ENCODE measurements around the gene AMH. TPM values are rescaled to one million over a fixed set of nuclear protein-coding genes. Genes with fewer than 3 reads are reported as not detected.
"Not testable (repeated sequence)": the region's sequence is repeated elsewhere in the genome, so short reads cannot be mapped to it uniquely, and the experiment has no call there.

Gene AMH
- total RNA-seq, 6 experiments from 2014 or later = 0.24 to 1.2 (median 0.59) TPM

DNA sequence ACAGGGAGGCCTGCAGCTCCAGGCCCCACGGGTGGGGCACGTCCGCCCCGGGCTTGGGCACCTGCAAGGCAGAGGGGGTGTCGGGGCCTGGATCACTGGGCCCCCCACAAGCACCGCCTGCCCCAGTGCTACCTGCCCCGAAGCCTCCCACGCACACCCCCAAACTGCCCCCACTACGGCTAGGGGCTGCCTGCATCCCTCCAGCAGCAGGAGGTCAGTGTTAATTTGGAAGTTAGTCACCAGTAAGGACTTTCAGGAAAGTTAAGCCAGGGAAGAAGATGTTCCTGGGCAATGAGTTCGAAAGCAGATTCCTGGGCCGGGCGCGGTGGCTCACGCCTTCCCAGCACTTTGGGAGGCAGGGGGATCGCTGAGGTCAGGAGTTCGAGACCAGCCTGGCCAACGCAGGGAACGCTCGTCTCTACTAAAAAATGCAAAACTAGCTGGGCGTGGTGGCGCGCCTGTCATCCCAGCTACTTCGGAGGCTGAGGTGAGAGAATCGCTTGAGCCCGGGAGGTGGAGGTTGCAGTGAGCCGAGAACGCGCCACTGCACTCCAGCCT, 27.4 kb downstream of the AMH start:
- H3K9me3 ChIP-seq = no peaks in the 10 kb centered on the region
- H3K4me1 ChIP-seq = peaks cover 0 to 28% (median 7%) of the 10 kb centered on the region in 4 donors
- ATAC-seq (no peak), DNase-seq (no peak)
- 94% methylated on average over 19 of the region's 28 CpGs for WGBS (ENCODE audit: insufficient coverage, low coverage, low lambda C conversion rate, missing lambda C conversion rate)
- H3K27me3 ChIP-seq = no peaks in the 10 kb centered on the region
- no peak overlapping the region for H3K4me3 ChIP-seq
- intact Hi-C loops (cut with DNase I) = no loop called here
- peaks cover 0 to 18% (median 5%) of the 10 kb centered on the region in 4 donors for H3K36me3 ChIP-seq
- TF ChIP-seq, protein P1, sequence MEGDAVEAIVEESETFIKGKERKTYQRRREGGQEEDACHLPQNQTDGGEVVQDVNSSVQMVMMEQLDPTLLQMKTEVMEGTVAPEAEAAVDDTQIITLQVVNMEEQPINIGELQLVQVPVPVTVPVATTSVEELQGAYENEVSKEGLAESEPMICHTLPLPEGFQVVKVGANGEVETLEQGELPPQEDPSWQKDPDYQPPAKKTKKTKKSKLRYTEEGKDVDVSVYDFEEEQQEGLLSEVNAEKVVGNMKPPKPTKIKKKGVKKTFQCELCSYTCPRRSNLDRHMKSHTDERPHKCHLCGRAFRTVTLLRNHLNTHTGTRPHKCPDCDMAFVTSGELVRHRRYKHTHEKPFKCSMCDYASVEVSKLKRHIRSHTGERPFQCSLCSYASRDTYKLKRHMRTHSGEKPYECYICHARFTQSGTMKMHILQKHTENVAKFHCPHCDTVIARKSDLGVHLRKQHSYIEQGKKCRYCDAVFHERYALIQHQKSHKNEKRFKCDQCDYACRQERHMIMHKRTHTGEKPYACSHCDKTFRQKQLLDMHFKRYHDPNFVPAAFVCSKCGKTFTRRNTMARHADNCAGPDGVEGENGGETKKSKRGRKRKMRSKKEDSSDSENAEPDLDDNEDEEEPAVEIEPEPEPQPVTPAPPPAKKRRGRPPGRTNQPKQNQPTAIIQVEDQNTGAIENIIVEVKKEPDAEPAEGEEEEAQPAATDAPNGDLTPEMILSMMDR (IDR thresholded peaks at IDR 0.05) = no peak
- TF ChIP-seq POLR2A (IDR thresholded peaks at IDR 0.05) = no peak
- no peak overlapping the region for H3K27ac ChIP-seq

- no peak overlapping the region for H3K27ac ChIP-seq
Observed at GRCh38 chr19:2277138-2277537, 28.0 kb downstream of the AMH start.

DNA sequence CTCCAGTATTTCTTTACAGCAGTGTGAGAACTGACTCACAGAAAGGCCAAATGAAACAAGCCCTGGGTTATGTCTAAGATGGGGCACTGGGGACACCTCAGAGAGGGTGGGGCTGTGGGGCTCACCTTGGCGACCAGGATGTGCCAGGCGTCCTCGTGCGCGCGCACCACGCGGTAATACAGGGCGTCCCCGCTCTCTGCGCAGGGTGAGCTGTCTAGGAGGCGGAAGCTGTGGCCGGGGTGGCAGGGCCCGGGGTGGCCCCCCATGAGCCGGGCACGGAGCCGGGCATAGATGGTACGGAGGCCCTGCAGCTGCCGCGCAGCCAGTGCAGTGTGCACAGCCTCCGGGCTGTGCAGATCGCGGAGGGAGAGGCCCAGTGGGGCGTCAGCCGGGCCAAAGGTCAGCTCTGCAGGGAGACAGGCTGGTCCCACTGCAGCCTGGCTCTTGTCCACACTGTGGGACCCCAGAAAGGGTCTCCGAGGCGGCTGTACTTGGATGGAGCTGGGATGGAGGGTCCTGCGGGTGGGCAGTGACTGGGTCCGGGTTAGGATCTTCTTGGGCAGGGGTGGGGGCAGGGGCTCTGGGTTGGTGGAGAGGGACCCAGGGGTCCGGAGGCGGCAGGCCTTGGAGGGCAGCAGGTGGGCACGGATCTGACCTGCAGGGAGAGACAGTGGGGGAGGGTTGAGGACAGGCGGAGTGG, 29.5 kb downstream of the AMH start:
- intact Hi-C loops (cut with DNase I) = no loop called here
- H3K4me1 ChIP-seq = peaks cover 0 to 7% (median under 1%) of the 10 kb centered on the region in 4 donors
- ATAC-seq (no peak), DNase-seq (no peak)
- no peaks in the 10 kb centered on the region for H3K27me3 ChIP-seq
- WGBS (ENCODE audit: insufficient coverage, low coverage, low lambda C conversion rate, missing lambda C conversion rate) = 66% methylated on average over 16 of the region's 33 CpGs
- no peaks in the 10 kb centered on the region for H3K9me3 ChIP-seq
- H3K4me3 ChIP-seq = no peak overlapping the region
- no peak overlapping the region for H3K27ac ChIP-seq
- TF ChIP-seq, protein P1 (IDR thresholded peaks at IDR 0.05) = no peak
- no peak for TF ChIP-seq POLR2A (IDR thresholded peaks at IDR 0.05)
- no peaks in the 10 kb centered on the region for H3K36me3 ChIP-seq

More at GRCh38 chr19:2277138-2277537, 28.0 kb downstream of the AMH start:
- ATAC-seq (no peak), DNase-seq (no peak)
- H3K4me1 ChIP-seq = peaks cover 0 to 22% (median 4%) of the 10 kb centered on the region in 4 donors
- H3K4me3 ChIP-seq = no peak overlapping the region
- no peaks in the 10 kb centered on the region for H3K9me3 ChIP-seq
- WGBS (ENCODE audit: insufficient coverage, low coverage, low lambda C conversion rate, missing lambda C conversion rate) = 80% methylated on average over 2 of the region's 9 CpGs
- intact Hi-C loops (cut with DNase I) = no loop called here
- TF ChIP-seq, protein P1 (IDR thresholded peaks at IDR 0.05) = no peak
- no peak for TF ChIP-seq POLR2A (IDR thresholded peaks at IDR 0.05)
- peaks cover 0 to 15% (median 5%) of the 10 kb centered on the region in 4 donors for H3K36me3 ChIP-seq
- H3K27me3 ChIP-seq = no peaks in the 10 kb centered on the region

DNA sequence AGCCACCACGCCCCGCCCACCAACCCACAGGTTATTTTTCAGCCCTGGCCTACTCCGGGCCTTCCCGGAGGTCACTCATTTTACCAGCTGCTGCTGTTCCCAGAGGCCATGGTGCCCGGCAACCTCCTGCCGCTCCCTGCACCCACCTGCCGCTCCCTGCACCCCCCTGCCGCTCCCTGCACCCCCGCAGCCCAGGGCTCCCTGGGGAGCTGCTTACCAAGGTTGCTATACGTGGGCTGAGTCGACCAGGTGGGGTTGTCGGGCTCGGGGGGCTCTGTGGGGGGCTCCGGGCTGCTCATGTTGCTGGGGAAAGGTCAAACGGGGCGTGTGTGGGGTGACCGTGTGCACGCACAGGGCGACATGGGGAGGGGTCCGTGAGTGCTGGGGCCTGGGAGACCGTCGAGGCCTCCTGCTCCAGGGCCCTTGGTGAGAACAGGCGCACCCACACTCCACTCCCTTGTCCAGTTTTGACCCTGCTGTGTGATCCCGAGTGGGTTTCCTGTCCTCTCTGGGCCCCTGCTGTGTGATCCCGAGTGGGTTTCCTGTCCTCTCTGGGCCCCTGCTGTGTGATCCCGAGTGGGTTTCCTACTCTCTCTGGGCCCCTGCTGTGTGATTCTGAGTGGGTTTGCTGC, 31.6 kb downstream of the AMH start:
- 83% methylated on average over 6 of the region's 26 CpGs for WGBS (ENCODE audit: insufficient coverage, low coverage, low lambda C conversion rate, missing lambda C conversion rate)
- Histone ChIP-seq H3K4me3 (no peak overlapping the region), H3K27ac (no peak overlapping the region), H3K4me1 (no peaks in the 10 kb centered on the region), H3K36me3 (no peaks in the 10 kb centered on the region), H3K9me3 (no peaks in the 10 kb centered on the region), H3K27me3 (no peaks in the 10 kb centered on the region)
- ATAC-seq (no peak), DNase-seq (no peak)
- TF ChIP-seq, protein P1 (IDR thresholded peaks at IDR 0.05) = no peak
- no peak for TF ChIP-seq POLR2A (IDR thresholded peaks at IDR 0.05)
- intact Hi-C loops (cut with DNase I) = no loop called here

DNA sequence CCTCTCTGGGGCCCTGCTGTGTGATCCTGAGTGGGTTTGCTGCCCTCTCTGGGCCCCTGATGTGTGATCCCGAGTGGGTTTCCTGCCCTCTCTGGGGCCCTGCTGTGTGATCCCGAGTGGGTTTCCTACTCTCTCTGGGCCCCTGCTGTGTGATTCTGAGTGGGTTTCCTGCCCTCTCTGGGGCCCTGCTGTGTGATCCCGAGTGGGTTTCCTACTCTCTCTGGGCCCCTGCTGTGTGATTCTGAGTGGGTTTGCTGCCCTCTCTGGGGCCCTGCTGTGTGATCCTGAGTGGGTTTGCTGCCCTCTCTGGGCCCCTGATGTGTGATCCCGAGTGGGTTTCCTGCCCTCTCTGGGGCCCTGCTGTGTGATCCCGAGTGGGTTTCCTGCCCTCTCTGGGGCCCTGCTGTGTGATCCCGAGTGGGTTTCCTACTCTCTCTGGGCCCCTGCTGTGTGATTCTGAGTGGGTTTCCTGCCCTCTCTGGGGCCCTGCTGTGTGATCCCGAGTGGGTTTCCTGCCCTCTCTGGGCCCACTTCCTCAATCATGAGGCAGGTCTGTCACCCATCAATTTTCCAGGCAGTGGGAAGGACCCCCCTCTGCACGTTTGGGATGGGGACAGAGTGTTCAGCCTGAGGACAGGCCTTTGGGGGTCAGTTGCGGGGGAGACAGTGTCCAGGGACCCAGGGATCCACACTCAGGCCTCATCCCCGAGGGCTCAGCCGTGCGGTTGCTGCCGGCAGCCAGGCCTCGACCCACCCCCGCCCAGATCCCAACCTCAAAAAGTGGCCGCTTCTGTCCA, 32.3 kb downstream of the AMH start:
- ATAC-seq = peak in 1 of 4 donors; percentile 9
- peak overlapping the region; percentile 40 to 63 (median 47) for H3K27ac ChIP-seq

More for the DNA sequence above, 32.3 kb downstream of the AMH start:
- H3K9me3 ChIP-seq; intact Hi-C loops (cut with DNase I); H3K36me3 ChIP-seq; H3K27me3 ChIP-seq; H3K4me1 ChIP-seq: not testable (repeated sequence)
- DNase-seq = peak in 1 of 3 donors; percentile 58
- WGBS (ENCODE audit: insufficient coverage, low coverage, low lambda C conversion rate, missing lambda C conversion rate) = 18% methylated on average over 3 of the region's 16 CpGs
- H3K4me3 ChIP-seq = peak overlapping the region in 1 of 3 donors; percentile 37

Measured in right lobe of liver (tissue), 6 donors.